GM19438 (cell line): ENCODE measurements around the gene EDAR.

Experiments used
- ATAC-seq: cut with Tn5 transposase; IDR thresholded peaks from one replicate; pipeline ENCODE4 v1.9.1; 2021; ENCODE audit warnings: low read depth; ENCODE audit not compliant: unreplicated experiment

The EDAR gene

DNA sequence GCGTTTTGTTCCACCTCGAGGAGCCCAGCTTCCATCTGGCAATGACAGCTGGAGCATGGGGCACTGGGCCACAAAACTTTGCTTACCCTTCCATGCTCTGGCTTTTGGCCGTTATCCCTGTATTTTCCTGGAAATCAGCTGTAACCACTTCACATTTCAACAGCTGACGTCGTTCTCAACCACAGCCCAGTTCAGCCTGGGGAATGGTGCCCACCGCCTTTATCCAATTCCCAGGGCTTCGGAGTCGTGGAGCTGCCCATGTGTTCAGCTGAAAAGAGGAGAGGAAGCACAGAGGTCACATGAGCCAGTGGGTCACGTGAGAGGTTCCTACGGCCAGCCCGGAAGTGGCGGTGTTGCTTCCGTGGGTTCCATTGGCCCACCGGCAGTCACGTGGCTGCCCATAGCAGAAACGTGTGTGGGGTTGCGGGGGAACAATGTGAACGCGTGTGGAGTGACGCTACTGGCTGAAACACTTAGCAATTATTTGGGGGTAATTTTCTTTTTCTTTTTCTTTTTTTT is 16.7 kb upstream of the EDAR start:
- ATAC-seq, result no peak

DNA sequence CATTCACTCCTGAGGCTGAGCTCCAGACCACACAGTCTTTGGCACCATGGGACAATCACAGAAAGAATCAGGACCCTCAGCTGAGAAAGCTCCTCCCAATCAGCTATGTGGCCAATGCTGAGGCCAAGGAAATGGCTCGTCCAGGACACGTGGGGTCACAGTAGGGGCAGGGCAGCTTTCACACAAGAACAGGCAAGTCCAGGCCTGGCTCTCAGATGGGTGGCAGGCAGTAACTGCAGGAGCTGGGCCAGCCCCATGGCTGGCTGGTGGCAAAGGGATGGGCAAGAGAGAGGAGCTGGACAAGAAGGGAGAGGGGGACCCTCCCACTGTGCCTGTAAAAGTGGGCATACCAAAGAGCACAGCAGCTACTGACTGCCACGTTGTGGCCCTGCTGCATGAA is 12.2 kb upstream of the EDAR start:
- no peak for ATAC-seq

DNA sequence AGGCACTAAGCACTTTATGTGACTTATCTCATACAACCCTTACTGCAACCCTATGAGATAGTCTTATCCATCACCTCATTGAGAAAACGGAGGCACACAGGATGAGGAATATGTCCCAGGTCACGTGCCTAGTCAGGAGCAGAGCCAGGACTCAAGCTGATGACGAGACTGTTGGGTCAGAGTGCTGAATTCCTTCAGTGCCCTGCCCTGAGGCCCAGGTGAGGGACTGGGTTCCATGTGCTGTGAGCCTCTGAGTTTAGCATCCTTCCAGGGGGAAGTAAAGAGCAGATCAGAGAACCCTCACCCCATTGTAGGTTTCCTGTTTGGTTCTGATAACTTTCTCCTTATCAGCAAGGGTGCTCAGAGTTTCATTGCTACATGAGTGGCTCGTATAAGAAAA is 11.7 kb upstream of the EDAR start:
- no peak for ATAC-seq

DNA sequence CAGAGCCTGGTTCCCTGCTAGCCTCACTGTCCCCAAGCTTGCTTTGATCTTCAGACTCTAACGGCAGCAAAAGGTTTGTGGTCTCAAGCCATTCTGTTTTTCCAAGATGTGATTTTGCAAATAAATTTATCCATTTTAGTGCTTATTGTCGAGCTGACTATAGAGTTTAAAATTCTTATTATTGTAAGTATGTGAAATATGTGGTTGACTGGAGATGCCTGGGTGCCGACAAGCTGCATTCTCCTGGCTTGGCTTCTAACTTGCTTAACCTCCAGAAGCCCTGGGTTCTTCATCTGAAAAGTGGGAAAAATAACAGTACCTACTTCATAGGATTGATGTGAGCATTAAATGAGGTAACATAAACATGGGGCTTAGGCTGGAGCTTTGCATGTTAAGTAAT is 9.9 kb upstream of the EDAR start:
- ATAC-seq, result no peak

DNA sequence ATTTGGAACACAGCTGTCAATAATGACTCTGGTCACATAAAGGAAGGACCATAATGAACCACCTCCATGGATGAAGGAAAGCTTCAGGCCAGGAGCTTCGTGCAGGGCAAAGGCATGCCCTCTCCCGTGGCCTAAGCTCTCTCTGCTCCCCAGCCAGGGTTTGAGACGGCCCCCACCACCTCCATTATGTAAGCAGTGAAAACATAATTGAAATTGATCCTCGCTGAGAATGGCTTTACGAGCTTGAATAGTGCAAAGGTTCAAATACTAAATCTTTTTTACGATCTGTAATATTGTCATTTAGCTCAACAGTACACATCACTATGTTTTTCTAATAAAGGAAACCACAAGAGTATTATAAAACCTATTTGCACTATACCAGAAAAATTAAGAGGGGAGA is 5.2 kb upstream of the EDAR start:
- no peak for ATAC-seq

DNA sequence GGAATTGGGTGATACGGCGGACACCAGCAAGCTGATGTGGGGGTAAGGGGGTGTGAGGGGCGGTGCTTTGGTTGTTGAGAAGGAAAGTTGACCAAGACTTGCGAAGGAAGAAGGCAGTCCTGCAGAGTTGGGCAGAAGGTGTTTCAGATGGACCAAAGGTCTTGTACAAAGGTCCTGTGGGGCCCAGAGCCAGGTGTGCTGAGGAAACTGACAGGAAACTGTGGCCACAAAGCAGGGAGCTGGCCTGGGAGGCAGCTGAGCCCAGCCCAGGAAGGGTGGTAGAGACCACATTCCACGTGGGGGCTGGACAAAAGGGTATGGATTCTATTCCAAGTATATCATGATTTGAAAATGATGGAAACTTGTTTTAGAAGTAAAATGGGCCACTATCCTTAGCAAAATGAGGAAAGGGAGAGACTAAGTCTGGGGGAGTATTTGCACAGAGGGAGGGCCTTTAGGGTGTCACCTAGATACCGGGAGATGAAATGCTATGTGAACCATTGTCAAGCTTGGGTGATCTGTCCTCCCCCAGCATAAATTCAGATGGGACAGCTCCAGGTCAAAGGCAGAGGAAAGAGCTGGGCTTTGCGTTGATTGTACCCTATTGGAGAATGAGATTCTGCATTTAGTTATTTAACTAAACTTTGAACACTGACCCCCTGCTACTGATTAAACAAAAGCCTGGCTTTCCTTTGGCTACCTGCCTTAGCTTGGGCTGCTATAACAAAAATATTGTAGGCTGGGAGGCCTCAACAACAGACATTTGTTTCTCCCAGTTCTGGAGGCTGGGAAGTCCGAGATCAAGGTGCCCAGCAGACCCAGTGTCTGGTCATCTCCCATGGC is 4.3 kb upstream of the EDAR start:
- ATAC-seq, result no peak

DNA sequence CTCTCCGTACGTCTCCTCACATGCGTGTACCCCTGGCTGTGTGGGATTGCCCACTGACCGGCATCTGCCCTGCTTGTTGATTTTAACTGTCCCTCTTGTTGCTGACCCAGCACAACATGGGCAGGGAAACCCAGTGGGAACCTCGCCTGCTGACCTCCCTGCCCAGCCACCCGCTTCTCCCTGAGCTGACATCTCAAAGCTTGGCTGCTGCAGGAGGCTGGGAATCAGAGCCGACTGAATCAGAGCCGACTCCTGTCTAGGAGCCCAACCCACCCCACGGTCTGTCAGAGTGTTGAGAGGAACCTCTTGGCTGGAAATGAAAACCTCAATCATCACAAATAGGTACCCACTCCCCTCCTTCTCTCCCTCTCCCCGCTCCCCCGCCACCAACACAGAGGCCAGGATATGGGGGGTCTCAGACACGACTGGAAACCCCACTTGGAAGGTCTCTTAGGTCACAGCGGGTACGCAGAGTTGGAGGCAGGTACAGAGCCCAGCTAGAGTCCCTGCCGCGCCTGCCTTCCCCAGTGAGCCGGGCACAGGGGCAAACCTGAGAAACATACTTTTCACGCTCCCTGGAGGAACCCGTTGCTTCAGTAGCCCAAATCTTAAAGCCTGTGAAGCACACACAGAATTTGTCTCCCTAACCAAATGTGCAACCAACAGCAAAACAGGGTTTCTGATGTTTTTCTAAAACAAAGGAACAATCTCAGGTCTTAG is 784 bp downstream of the EDAR start:
- no peak for ATAC-seq

DNA sequence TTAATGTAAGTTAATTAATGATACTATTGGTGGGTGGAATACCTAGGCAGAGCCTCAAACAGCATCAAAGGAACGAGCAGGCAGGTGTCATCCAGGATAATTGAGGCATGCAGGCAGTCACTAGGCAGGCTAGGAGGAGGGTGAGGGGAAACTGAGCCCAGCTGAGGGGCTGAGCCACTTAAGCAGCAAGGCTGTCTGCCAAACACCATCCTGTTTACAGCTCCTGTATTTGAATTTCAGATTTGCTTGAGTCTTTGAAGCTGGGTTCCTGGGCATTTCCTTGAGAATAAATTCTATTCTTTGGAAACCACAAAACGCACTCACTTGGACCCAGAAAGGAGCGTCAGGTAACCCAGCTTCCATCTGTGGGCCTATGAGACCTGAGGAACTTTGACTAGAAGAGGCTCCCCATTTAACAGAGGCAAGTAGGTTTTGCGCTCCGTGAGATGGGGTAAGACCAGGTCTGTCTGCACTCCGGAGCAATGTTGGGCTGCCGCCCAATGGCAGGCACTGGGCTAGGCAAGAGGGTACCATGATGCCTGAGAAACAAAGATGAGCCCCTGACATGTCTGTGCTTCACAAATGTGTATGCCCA is 2.0 kb downstream of the EDAR start:
- ATAC-seq, result no peak

DNA sequence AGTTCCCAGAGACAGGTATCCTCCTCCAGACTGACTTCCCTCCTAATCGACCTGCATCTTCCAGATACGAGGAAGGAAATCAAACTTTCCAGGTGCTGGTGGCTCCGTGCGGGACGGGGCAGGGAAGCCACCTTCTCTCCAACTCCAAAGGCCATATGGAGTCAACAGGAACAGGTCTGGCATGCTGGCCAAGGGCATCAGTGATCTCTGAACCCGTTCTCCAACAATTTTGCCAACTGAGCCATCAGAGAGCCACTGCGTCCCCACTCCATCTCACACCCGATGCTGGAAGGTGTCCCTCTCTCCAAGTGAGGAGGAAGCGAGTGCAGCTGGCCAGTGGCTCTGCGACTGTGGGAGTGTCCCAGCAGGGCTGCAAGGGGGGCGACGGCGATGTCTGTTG is 5.4 kb downstream of the EDAR start:
- no peak for ATAC-seq

DNA sequence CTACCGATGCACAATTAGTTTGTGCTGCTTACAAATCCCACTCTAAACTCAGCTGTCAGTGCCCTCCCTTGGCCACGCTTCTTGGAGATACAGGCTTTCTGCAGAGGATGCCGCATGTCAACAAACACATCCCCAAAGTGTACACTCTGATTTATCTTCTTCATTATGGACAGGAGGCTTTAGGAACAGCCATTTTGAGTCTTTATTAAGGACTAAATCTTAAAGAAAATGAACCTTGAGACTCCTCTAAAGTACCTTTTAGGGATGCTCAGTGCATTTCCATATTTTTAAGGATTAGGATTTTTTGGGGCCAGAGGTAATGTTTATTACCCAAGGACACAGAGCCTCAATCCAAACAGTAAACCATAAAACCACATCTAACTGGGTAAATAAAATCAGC is 6.0 kb downstream of the EDAR start:
- no peak for ATAC-seq

DNA sequence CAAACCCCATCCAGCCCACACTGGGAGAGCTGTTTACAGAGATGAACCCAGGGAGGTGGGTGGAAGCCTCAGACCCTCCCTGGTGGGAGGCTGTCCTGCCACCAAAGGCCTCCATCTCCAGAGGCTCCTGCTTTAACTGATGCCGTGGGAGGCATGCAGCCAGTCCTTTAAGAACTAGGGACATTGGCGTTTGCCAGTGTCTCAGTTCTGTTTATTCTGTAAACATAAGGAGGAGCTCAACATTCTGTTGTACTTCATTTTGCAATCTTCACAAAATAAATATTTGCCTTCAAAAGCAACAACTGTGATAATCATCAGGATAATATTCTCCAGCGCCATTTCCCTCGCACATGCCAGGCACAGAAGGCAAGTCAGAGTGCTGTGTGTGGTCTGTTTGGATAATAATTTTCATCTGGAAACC is 6.8 kb downstream of the EDAR start:
- ATAC-seq, result no peak

DNA sequence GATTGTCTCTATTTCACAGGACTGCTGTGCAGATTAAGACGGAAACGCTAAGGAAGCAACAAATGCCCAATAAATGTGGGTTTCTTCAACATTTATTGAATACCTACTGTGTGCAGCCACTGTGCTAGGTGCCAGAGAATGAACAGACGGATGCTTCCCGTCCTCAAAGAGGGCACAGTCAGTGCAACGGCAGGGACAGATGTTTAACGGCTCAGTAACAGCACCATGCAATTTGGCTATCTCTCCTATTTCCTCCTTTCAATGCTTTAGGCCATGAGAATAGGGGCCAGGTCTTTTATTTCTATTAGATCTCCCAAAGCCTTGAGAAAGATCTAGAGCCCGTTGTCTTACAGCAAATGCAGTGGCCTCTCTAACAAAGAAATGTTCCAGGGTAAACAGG is 7.2 kb downstream of the EDAR start:
- ATAC-seq, result no peak

DNA sequence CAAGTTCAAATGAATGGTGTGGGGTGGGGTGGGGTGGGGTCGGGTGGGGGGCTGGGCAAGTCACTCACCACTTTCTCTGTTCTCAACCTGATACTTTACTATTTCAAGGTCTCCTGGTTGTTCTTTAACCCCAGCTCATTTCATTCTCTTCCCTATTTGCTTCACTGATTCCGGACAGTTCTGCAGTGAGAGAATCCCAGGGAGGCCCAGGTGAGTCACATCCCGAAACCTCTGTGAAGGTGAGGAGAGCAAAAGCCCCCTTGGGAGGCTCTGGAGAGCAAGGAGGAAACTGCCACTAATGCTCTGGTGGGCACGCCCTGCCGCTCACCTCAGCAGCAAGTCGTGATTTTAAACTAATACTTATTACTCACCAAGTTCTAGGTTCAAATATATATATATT is 8.9 kb downstream of the EDAR start:
- no peak for ATAC-seq

DNA sequence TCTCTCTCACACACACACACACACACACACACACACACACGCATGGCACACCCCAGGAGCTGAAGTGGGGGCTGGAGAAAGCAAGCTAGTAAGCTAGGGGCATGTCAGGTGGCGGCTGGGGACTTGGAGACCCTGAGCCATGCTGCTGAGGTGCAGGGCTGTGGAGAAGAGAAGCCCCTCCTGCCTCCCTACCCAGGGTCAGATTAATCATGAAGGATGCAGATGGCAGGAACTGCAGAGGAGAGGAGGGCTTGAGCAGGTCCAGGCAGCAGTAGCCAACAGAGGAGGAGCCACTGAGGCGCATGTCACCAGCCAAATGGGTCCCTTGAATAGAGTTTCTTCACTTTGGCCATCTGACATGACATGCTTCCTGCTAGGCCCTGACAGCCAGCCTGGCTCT is 9.6 kb downstream of the EDAR start:
- ATAC-seq, result no peak

DNA sequence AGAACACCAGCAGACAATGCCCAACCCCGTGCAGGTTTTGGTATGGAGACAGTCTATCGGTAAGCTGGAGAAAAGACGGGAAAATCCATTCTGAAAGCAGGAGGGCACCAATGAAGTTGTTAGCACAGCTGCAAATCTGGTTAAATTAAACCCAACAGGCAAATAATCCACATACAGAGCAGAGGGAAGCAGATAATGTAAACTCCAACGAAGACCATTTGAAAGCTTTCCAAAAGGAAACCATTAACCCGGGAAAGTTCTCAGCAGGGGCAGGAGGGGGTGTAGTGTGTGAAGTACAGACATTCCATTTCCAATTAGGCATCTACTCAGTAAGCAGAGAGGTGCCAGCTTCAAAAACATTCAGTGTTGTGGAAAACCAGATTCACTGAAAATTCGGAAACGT is 10.3 kb downstream of the EDAR start:
- ATAC-seq, result no peak

DNA sequence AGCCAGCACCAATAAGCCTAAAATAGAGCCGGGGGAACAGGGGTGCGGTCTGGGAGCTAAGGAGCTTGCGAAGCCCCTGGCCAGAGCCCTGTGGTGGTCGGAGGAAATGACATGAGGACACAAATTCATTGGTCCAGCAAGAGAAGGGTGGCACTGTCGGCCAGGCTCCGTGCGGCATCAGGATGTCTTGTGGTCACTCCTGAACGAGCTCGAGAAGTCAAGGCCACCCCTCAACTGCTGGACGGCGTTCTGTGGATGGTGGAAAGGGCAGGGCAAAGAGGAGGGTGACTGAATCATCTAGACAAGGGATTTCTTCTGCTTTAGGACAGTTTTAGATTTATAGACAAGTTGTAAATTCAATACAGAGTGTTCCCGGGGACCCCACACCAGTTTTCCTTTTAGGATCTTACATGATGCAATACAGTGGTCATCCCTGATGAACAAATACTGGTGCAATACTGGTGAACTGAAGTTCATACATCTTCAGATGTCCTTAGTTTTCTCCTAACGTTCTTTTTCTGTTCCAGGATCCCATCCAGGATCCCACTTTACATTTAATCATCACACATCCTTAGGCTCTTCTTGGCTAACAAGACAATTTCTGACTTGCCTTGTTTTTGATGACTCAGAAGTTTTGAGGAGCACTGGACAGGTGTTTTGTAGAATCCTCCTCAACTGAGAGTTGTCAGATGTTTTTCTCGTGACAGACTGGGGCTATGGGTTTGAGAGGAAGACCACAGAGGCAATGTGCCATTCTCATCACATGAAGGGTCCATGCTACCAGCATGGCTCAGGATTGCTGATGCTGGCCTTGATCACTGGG is 13.2 kb downstream of the EDAR start:
- no peak for ATAC-seq

DNA sequence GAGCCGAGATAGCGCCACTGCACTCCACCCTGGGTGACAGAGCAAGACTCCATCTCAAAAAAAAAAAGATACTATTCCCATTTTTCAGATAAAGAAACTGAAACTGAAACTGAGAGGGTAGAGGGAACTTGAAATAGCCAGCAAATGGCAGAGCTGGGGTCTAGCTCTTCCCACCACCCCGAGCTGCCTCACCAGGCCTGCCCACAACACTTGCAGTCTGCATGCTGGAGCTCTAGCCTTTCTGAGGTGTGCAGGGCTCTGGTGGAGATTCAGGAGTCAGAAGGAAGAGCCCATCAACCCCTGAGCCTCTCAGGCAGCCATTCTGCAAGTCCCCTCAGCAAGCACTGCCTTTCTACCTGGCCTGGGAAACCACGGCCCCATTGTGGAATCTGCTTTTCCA is 14.3 kb downstream of the EDAR start:
- ATAC-seq, result no peak

DNA sequence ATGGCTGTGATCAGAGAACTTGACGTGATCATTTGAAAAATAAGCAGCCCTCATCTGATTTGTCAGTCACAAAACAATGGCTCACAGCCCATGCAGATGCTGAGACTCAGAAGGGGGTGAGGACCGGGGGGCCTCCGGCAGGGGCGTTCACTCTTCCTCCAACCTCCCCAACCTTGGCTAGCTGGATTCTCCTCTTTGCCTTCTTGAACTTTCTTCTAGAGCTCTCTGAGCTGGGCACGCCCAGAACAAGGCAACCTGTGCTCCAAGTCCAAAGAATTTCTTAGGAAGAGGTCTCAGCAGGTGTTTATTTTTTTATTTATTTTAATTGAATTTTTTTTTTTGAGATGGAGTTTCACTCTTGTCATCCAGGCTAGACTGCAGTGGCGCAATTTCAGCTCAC is 16.4 kb downstream of the EDAR start:
- no peak for ATAC-seq

DNA sequence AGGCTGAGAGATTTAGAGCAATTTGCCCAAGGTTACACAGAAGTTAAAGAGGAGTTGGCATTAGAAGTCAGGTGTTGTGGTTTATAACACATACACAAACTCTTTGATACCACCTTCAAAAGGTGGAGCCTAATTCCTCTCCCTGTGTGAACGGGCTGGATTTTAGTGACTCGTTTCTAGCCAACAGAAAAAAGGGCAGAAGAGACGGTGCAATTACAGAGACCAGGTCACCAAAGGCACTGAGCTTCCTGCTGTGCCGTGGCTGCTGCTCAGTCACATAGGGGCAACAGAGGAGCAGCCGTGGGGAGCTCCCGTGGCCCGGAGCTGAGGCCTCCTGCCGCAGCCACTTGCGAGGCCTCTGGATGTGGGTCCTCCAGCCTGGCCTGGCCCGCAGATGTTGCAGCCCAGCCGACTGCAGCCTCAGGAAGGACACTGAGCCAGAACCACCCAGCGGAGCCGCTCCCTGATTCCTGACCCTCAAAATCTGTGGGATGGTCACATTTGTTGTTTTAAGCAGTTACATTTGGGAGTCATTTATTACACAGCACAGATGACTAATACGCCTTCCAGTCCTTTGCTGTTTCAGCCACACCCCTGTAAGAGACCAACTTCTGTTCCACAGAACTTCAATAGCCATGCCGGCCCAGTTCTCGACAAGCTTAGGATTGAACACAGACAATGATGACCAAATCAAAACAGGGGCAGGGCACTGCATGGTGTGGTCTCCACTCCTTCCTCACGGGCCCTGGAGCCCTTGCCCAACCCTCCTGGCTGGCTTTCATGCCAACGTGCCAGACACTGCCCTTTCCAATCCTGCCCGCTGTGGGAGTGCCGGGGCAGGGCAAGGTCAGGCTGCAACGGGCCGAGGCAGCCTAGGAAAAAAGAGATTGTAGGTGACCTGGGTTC is 17.1 kb downstream of the EDAR start:
- ATAC-seq, result no peak

DNA sequence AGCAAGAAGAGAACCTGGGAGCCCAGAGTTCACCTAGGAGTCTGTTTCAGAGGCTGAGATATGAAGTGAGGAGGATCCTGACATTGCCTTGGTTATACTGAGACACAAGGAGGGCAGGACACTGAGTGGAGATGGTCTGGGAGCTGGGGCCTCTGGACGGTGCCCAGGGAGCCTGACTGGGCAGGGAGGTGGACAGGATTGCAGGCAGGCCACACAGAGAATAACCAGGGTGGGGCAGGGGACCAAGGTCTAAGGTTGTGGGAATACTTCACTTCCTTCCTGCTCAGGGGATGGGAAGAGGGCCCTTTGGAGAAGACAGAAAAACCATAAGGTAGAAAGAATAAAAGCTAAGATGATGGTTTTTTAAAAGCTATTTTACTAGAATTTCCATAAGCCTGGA is 18.7 kb downstream of the EDAR start:
- ATAC-seq, result no peak
